ENCODE results near the gene DOK3. TPM values are rescaled to one million over a fixed set of nuclear protein-coding genes. Genes with fewer than 3 reads are reported as not detected.

Gene DOK3
- total RNA-seq, 1 experiment from 2014 or later, result 8.0 TPM

DNA sequence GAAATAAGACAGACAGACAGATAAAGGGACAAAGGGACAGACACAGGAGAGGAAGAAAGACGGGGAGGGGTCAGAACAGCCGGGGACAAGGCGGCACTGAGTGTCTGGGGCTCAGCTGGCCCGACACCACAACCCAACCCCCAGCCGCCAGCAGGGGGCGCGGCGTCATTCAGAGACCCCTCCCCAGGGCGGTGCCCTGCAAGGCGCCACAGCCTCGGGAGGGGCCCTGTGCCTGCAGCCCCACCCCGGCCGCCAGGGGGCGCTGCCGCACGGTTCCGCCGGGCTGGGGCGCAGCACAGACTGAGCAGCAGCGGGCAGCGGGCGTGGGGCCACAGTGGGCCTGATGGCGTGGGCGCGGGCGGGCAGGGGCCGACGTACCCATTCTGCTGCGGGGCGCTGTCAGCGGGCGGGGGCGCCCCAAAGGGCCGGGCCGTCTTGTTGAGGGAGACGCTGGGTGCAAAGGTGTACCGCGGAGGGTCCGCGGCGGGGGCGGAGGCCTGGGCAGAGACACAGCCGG lies 18.1 kb downstream of the DOK3 start:
- peaks cover 11% of the 10 kb centered on the region; the same call in 1 of the 2 replicates for H4K20me1 ChIP-seq (ENCODE audit: insufficient read depth)
- no peak for DNase-seq (ENCODE audit: low read depth, low spot score)
- BruUV-seq (replicated peaks), result no TSS peak
- intact Hi-C loops (cut with micrococcal nuclease), result no loop called here
- H3K9me2 ChIP-seq (ENCODE audit: insufficient read depth), result no peaks in the 10 kb centered on the region
- H3K9me3 ChIP-seq (ENCODE audit: control insufficient read depth in 1 of 2, insufficient read depth in 1 of 2, low read depth in 1 of 2, low read length in 2 of 2), result no peaks in the 10 kb centered on the region
- peak overlapping the region; percentile 20; the same call in 1 of the 2 replicates for H3K9ac ChIP-seq (ENCODE audit: low read length)
- H2AFZ ChIP-seq (ENCODE audit: low read depth, low read length, poor library complexity, severe bottlenecking), result no peak overlapping the region
- RAD21 ChIA-PET (ENCODE audit: low non-redundant PET in 1 of 2, low total read pairs in 2 of 2, uncharacterized antibody in 2 of 2, unreplicated experiment in 2 of 2), result no interaction called here
- peaks cover 31 to 57% of the 10 kb centered on the region in 2 experiments for H3K4me1 ChIP-seq (ENCODE audit: control insufficient read depth in 1 of 2, insufficient read depth in 2 of 2, low read length in 2 of 2)
- peak overlapping the region; percentile 36; the same call in 1 of the 2 replicates for H3K27ac ChIP-seq (ENCODE audit: low read depth, low read length)
- 0 out of 2 replicates have a peak overlapping the region, but pooled peaks have one; percentile 12 for H3K4me2 ChIP-seq (ENCODE audit: low read length)
- H3K27me3 ChIP-seq (ENCODE audit: insufficient read depth, low read length), result no peaks in the 10 kb centered on the region
- H3K4me3 ChIP-seq (replicated peaks in 1 of 2; ENCODE audit: low read depth in 1 of 2, low read length in 2 of 2), result no peak overlapping the region
- peaks cover 16 to 46% of the 10 kb centered on the region in 2 experiments; a peak in 3 of 4 replicates for H3K36me3 ChIP-seq (ENCODE audit: control insufficient read depth in 1 of 2, insufficient read depth in 2 of 2, low read length in 2 of 2)
- POLR2A ChIA-PET, result interaction anchor here (6.4 kb wide), 1 partner anchor 13 kb away, joined by 54 read pairs; no protein-coding TSS in a partner anchor
- CTCF ChIA-PET, result interaction anchor here (0.6 kb wide), 1 partner anchor 183 kb away, joined by 3 read pairs; no protein-coding TSS in a partner anchor
- no peak for TF ChIP-seq RAD21 (IDR thresholded peaks at IDR 0.05; ENCODE audit: low read depth)
- TF ChIP-seq POLR2A (IDR thresholded peaks at IDR 0.05; ENCODE audit: borderline replicate concordance, extremely low read depth, insufficient read depth, insufficient read length), result no peak
- TF ChIP-seq, protein P1, sequence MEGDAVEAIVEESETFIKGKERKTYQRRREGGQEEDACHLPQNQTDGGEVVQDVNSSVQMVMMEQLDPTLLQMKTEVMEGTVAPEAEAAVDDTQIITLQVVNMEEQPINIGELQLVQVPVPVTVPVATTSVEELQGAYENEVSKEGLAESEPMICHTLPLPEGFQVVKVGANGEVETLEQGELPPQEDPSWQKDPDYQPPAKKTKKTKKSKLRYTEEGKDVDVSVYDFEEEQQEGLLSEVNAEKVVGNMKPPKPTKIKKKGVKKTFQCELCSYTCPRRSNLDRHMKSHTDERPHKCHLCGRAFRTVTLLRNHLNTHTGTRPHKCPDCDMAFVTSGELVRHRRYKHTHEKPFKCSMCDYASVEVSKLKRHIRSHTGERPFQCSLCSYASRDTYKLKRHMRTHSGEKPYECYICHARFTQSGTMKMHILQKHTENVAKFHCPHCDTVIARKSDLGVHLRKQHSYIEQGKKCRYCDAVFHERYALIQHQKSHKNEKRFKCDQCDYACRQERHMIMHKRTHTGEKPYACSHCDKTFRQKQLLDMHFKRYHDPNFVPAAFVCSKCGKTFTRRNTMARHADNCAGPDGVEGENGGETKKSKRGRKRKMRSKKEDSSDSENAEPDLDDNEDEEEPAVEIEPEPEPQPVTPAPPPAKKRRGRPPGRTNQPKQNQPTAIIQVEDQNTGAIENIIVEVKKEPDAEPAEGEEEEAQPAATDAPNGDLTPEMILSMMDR (IDR thresholded peaks at IDR 0.05 in 2 of 3, conservative IDR thresholded peaks at IDR 0.05 in 1 of 3; ENCODE audit: borderline replicate concordance in 1 of 3, insufficient read depth in 1 of 3, low read depth in 2 of 3, low read length in 2 of 3), result peak in 2 of 3 experiments; percentile 92 to 98; a peak in 4 of 6 replicates
- TF ChIP-seq POLR2AphosphoS5 (IDR thresholded peaks at IDR 0.05; ENCODE audit: low read depth, low read length), result peak; percentile 43; the same call in 1 of the 2 replicates
- no peak for TF ChIP-seq CBX3 (IDR thresholded peaks at IDR 0.05; ENCODE audit: low read depth)
- TF ChIP-seq TCF7L2 (IDR thresholded peaks at IDR 0.05; ENCODE audit: borderline replicate concordance, extremely low read depth, insufficient read depth, insufficient read length), result no peak
- peak; percentile 34 for TF ChIP-seq YY1 (IDR thresholded peaks at IDR 0.05; ENCODE audit: extremely low read depth, insufficient replicate concordance, low read depth, low read length)
- TF ChIP-seq, protein P2, sequence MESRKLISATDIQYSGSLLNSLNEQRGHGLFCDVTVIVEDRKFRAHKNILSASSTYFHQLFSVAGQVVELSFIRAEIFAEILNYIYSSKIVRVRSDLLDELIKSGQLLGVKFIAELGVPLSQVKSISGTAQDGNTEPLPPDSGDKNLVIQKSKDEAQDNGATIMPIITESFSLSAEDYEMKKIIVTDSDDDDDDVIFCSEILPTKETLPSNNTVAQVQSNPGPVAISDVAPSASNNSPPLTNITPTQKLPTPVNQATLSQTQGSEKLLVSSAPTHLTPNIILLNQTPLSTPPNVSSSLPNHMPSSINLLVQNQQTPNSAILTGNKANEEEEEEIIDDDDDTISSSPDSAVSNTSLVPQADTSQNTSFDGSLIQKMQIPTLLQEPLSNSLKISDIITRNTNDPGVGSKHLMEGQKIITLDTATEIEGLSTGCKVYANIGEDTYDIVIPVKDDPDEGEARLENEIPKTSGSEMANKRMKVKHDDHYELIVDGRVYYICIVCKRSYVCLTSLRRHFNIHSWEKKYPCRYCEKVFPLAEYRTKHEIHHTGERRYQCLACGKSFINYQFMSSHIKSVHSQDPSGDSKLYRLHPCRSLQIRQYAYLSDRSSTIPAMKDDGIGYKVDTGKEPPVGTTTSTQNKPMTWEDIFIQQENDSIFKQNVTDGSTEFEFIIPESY (IDR thresholded peaks at IDR 0.05; ENCODE audit: extremely low read depth, insufficient replicate concordance, low read length), result peak; percentile 56
- TF ChIP-seq, protein P3, sequence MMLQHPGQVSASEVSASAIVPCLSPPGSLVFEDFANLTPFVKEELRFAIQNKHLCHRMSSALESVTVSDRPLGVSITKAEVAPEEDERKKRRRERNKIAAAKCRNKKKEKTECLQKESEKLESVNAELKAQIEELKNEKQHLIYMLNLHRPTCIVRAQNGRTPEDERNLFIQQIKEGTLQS (IDR thresholded peaks at IDR 0.05), result no peak
- ATAC-seq, result peak; percentile 62
- peaks cover 62% of the 10 kb centered on the region for H3K79me2 ChIP-seq (ENCODE audit: insufficient read depth, low read length)
